Hepatocyte (in vitro differentiated cells): Measurements from ENCODE around the gene AGAP1.

Source experiments
- CTCF ChIP-seq: fragments of 200-600 bp; sonication (generic); IDR thresholded peaks from 2 replicates; pipeline ENCODE4 v1.5.1; 2016; ENCODE audit warnings: antibody characterized with exemption, mild to moderate bottlenecking; ENCODE audit not compliant: poor library complexity
- EZH2 ChIP-seq: fragments of 200-600 bp; sonication (generic); IDR thresholded peaks from 2 replicates; pipeline ENCODE4 v1.6.1; 2016; ENCODE audit warnings: antibody characterized with exemption, mild to moderate bottlenecking, borderline replicate concordance

- TF ChIP-seq EZH2 = peak; percentile 59
- TF ChIP-seq CTCF = no peak
Measured at GRCh38 chr2:236163471-236164200, 669.8 kb downstream of the AGAP1 start.
